K562 (cell line): Measurements from ENCODE around the gene NXF1. TPM values are rescaled to one million over a fixed set of nuclear protein-coding genes. Genes with fewer than 3 reads are reported as not detected.

Source experiments
- CHD1 ChIP-seq: fragments of 200-600 bp; sonication (generic); IDR thresholded peaks from one replicate; pipeline ENCODE4 v1.6.1; 2012; ENCODE audit warnings: mild to moderate bottlenecking, moderate library complexity, low read length, inconsistent platforms
- CREB1 ChIP-seq, 2 experiments: sonication (generic) in 1 of 2; formaldehyde crosslinking in 1 of 2; IDR thresholded peaks; 2 replicates each; pipeline versions ENCODE4 v1.6.1 to v1.8.0; 2012 to 2022; ENCODE audit warnings: inconsistent platforms in 1 of 2, mild to moderate bottlenecking in 1 of 2, missing genetic modification reagents in 1 of 2, moderate library complexity in 1 of 2
- GTF2E2 ChIP-seq: fragments of 200-800 bp; sonication (Bioruptor generic); IDR thresholded peaks from 2 replicates; pipeline ENCODE4 v1.6.1; 2016; ENCODE audit warnings: missing genetic modification characterization, missing compliant biosample characterization
- HNRNPH1 ChIP-seq: fragments of 200-400 bp; formaldehyde crosslinking; optimal IDR thresholded peaks from 2 replicates; pipeline ENCODE3; 2017; ENCODE audit warnings: low read depth, mild to moderate bottlenecking, low read length, moderate library complexity
- IRF1 ChIP-seq: sonication (generic); formaldehyde crosslinking; IDR thresholded peaks from 2 replicates; pipeline ENCODE4 v1.8.0; 2022; ENCODE audit warnings: missing genetic modification reagents, mild to moderate bottlenecking, borderline replicate concordance
- MCM2 ChIP-seq: fragments of 450-650 bp; IDR thresholded peaks from 2 replicates; pipeline ENCODE4 v1.6.1; 2017; ENCODE audit warnings: low read depth, mild to moderate bottlenecking
- MLLT1 ChIP-seq, 2 experiments: fragments of 450-650 bp; IDR thresholded peaks; 2 replicates each; pipeline ENCODE4 v1.6.1; 2016
- MTA3 ChIP-seq: fragments of 450-650 bp; formaldehyde crosslinking; IDR thresholded peaks from 2 replicates; pipeline ENCODE4 v1.6.1; 2017; ENCODE audit warnings: mild to moderate bottlenecking, borderline replicate concordance
- NFATC3 ChIP-seq: fragments of 450-650 bp; IDR thresholded peaks from 2 replicates; pipeline ENCODE4 v1.6.1; 2017; ENCODE audit warnings: mild to moderate bottlenecking
- NR0B1 ChIP-seq: fragments of 450-650 bp; IDR thresholded peaks from one replicate; pipeline ENCODE4 v1.6.1; 2018; ENCODE audit warnings: mild to moderate bottlenecking, moderate library complexity; ENCODE audit not compliant: partially characterized antibody
- TARDBP ChIP-seq: fragments of 450-650 bp; IDR thresholded peaks from 2 replicates; pipeline ENCODE4 v1.6.1; 2016
- ZNF175 ChIP-seq: fragments of 200-800 bp; sonication (Bioruptor generic); IDR thresholded peaks from 2 replicates; pipeline ENCODE4 v1.6.1; 2016; ENCODE audit warnings: low read depth, mild to moderate bottlenecking, missing genetic modification characterization, missing compliant biosample characterization
- ZNF316 ChIP-seq: fragments of 450-650 bp; IDR thresholded peaks from 2 replicates; pipeline ENCODE4 v1.6.1; 2016
- ZNF354B ChIP-seq: fragments of 250-450 bp; sonication (Bioruptor Pico); IDR thresholded peaks from 2 replicates; pipeline ENCODE4 v1.4.0; 2020
- ZZZ3 ChIP-seq: fragments of 450-650 bp; IDR thresholded peaks from 2 replicates; pipeline ENCODE4 v1.6.1; 2016; ENCODE audit warnings: antibody characterized with exemption, mild to moderate bottlenecking, moderate library complexity
- polyA plus RNA-seq, 8 experiments: library from polyadenylated mRNA; depleted of rRNA in 4 of 8; stranded (reverse) in 5 of 8; unstranded in 3 of 8; fragments of >200 nt; fragmentation: Nextera tagmentation in 2 of 8; fragmentation: Illumina TruSeq in 1 of 8; extraction: Ambion mirVana in 2 of 8; extraction: Trizol in 1 of 8; gene quantifications; 2 replicates each; pipeline versions ENCODE4 v1.2.1 to v1.2.3, GENCODE V29; 2011 to 2014; ENCODE audit warnings: inconsistent platforms in 1 of 8, missing spikeins in 1 of 8
- total RNA-seq, 7 experiments: library from RNA; depleted of rRNA in 6 of 7; stranded (reverse); fragments of >200 nt in 6 of 7; fragmentation: Illumina TruSeq in 2 of 7; extraction: Trizol in 2 of 7; gene quantifications; 2 replicates each; pipeline versions ENCODE4 v1.2.1 to v1.2.3, GENCODE V29; 2011 to 2021; ENCODE audit warnings: low replicate concordance in 1 of 7
- TF ChIP-seq, protein P1 (sequence below), 2 experiments: fragments of 450-650 bp; conservative IDR thresholded peaks; 2 replicates each; pipeline ENCODE4 v1.6.1; 2017; ENCODE audit warnings: mild to moderate bottlenecking in 2 of 2, moderate library complexity in 2 of 2
- TF ChIP-seq, protein P2 (sequence below): fragments of 250-450 bp; sonication (Bioruptor Pico); IDR thresholded peaks from 2 replicates; pipeline ENCODE4 v1.8.0; 2021; ENCODE audit warnings: mild to moderate bottlenecking, moderate library complexity
- TF ChIP-seq, protein P3 (sequence below): IDR thresholded peaks from 3 replicates; pipeline ENCODE4 v1.6.1; 2011; ENCODE audit warnings: borderline replicate concordance, mild to moderate bottlenecking, moderate library complexity; ENCODE audit not compliant: insufficient read length; ENCODE audit errors: extremely low read depth

NXF1 gene
- total and polyA plus RNA-seq, 9 of the 15 experiments (the other 6 are each of a cell fraction or from before 2014, with no cell fraction given): 18.1 to 98.3 (median 35.8) TPM

DNA sequence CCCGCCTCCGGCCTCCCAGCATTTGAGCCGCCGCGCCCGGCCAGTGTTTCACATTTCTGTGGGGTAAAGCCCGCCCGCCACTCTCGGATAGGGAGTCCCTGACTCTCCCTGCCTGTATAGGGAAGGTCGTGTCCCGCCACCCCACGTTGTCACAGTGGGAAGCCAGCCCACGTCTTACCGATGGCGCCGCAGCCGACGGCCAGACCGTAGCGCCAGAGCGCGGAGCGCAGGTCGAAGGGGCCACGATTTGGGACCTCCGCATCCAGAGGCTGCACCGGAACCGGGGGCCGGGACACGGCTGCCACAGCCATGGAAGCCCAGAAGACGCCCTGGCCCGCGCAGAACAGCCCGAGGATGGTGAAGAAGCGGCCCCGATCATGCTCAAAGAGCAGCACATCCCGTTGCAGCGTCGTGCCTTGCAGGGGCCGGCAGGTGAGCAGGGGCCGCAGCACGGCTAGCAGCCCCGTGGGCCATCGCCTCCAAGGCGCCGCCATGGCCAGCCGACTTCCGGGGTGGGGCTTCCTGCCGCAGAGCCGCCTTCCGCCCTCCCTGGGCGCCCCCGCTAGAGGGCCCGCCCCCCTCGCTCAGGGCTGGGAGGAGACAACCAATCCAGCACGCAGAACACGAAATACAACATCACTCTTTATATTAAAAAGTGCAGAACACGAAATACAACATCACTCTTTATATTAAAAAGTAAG is 13.6 kb downstream of the NXF1 start, which contains the start of gene TMEM223 (continued):
- no peak for TF ChIP-seq NFATC3
- no peak for TF ChIP-seq ZNF175 (CRISPR knock-in tag)
- TF ChIP-seq, protein P1, sequence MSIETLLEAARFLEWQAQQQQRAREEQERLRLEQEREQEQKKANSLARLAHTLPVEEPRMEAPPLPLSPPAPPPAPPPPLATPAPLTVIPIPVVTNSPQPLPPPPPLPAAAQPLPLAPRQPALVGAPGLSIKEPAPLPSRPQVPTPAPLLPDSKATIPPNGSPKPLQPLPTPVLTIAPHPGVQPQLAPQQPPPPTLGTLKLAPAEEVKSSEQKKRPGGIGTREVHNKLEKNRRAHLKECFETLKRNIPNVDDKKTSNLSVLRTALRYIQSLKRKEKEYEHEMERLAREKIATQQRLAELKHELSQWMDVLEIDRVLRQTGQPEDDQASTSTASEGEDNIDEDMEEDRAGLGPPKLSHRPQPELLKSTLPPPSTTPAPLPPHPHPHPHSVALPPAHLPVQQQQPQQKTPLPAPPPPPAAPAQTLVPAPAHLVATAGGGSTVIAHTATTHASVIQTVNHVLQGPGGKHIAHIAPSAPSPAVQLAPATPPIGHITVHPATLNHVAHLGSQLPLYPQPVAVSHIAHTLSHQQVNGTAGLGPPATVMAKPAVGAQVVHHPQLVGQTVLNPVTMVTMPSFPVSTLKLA (conservative IDR thresholded peaks at IDR 0.05): peak; percentile 69 to 81
- no peak for TF ChIP-seq ZZZ3
- TF ChIP-seq HNRNPH1: no peak
- peak; percentile 56 for TF ChIP-seq CHD1
- TF ChIP-seq GTF2E2 (tag): no peak
- peak; percentile 39; the same call in 1 of the 2 replicates for TF ChIP-seq MTA3
- TF ChIP-seq, protein P2, sequence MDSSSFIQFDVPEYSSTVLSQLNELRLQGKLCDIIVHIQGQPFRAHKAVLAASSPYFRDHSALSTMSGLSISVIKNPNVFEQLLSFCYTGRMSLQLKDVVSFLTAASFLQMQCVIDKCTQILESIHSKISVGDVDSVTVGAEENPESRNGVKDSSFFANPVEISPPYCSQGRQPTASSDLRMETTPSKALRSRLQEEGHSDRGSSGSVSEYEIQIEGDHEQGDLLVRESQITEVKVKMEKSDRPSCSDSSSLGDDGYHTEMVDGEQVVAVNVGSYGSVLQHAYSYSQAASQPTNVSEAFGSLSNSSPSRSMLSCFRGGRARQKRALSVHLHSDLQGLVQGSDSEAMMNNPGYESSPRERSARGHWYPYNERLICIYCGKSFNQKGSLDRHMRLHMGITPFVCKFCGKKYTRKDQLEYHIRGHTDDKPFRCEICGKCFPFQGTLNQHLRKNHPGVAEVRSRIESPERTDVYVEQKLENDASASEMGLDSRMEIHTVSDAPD: no peak
- peak; percentile 78; the same call in 1 of the 2 replicates for TF ChIP-seq IRF1 (CRISPR knock-in tag)
- TF ChIP-seq ZNF316: no peak
- TF ChIP-seq MCM2: no peak
- no peak for TF ChIP-seq ZNF354B
- TF ChIP-seq, protein P3, sequence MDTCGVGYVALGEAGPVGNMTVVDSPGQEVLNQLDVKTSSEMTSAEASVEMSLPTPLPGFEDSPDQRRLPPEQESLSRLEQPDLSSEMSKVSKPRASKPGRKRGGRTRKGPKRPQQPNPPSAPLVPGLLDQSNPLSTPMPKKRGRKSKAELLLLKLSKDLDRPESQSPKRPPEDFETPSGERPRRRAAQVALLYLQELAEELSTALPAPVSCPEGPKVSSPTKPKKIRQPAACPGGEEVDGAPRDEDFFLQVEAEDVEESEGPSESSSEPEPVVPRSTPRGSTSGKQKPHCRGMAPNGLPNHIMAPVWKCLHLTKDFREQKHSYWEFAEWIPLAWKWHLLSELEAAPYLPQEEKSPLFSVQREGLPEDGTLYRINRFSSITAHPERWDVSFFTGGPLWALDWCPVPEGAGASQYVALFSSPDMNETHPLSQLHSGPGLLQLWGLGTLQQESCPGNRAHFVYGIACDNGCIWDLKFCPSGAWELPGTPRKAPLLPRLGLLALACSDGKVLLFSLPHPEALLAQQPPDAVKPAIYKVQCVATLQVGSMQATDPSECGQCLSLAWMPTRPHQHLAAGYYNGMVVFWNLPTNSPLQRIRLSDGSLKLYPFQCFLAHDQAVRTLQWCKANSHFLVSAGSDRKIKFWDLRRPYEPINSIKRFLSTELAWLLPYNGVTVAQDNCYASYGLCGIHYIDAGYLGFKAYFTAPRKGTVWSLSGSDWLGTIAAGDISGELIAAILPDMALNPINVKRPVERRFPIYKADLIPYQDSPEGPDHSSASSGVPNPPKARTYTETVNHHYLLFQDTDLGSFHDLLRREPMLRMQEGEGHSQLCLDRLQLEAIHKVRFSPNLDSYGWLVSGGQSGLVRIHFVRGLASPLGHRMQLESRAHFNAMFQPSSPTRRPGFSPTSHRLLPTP: no peak
- no peak for TF ChIP-seq NR0B1
- TF ChIP-seq TARDBP: peak; percentile 45; the same call in 1 of the 2 replicates
- no peak; the same call in 1 of the 2 replicates for TF ChIP-seq CREB1 (IDR thresholded peaks at IDR 0.05)
- no peak for TF ChIP-seq CREB1 (CRISPR knock-in tag; IDR thresholded peaks at IDR 0.05)
- no peak for TF ChIP-seq MLLT1 (IDR thresholded peaks at IDR 0.05)
